ENCODE results near the gene SORCS2.

DNA sequence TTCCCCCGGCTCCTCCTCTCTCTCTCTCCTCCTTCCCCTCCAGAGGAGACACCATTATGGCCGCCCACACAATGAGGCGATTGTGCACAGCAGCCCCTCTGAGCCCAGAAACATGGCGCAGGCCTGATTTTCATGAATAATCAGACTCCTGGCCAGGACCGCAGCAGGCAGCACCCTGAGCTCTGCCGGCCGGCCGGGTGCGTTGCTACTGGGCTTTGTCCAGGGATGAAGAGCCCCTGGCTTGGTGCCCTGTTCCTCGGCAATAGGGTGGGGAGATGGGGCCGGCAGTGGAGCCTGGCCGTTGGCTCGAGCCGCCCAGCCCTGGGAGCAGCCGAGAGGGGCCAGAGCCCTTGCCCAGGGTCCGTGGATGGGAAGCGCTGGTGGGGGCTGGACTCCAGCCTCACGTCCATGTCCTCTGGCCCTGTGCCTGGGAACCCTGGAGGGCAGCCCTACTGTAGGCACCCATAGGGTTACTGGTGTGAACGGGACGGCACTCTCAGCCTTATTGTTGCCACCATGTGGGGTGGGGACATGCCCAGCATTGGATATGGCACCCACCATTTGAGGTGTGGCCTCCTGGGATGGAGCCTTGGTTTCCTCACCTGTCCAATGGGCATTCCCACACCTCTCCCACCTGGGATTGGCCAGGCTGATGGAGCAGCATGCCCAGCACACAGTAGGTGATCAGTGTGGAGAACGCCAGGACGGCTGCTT is 103.0 kb downstream of the SORCS2 start:
- TF ChIP-seq, protein P1, sequence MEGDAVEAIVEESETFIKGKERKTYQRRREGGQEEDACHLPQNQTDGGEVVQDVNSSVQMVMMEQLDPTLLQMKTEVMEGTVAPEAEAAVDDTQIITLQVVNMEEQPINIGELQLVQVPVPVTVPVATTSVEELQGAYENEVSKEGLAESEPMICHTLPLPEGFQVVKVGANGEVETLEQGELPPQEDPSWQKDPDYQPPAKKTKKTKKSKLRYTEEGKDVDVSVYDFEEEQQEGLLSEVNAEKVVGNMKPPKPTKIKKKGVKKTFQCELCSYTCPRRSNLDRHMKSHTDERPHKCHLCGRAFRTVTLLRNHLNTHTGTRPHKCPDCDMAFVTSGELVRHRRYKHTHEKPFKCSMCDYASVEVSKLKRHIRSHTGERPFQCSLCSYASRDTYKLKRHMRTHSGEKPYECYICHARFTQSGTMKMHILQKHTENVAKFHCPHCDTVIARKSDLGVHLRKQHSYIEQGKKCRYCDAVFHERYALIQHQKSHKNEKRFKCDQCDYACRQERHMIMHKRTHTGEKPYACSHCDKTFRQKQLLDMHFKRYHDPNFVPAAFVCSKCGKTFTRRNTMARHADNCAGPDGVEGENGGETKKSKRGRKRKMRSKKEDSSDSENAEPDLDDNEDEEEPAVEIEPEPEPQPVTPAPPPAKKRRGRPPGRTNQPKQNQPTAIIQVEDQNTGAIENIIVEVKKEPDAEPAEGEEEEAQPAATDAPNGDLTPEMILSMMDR (IDR thresholded peaks at IDR 0.05): no peak
- TF ChIP-seq POLR2A (IDR thresholded peaks at IDR 0.05): no peak

Data from breast epithelium (tissue), 3 donors.